Mesendoderm (in vitro differentiated cells): Measurements from ENCODE around the gene TAPBP.

ENCODE experiments used
- DNase-seq: peaks from one replicate; pipeline ENCODE4 v3.0.0; 2013
- H2AK5ac ChIP-seq: 2 replicates; pipeline ENCODE4 v1.6.1; 2013; ENCODE audit warnings: low read length, inconsistent platforms
- H2BK120ac ChIP-seq: 2 replicates; pipeline ENCODE4 v1.6.1; 2013; ENCODE audit warnings: low read depth, mild to moderate bottlenecking, low read length, moderate library complexity, mixed read lengths
- H2BK15ac ChIP-seq: replicated peaks from 2 replicates; pipeline ENCODE4 v1.6.1; 2013; ENCODE audit warnings: low read depth, mild to moderate bottlenecking, moderate library complexity
- H2BK5ac ChIP-seq: 2 replicates; pipeline ENCODE4 v1.6.1; 2013; ENCODE audit warnings: low read length, inconsistent platforms
- H3K18ac ChIP-seq: 2 replicates; pipeline ENCODE4 v1.6.1; 2013; ENCODE audit warnings: mild to moderate bottlenecking, low read length, mixed read lengths
- H3K23ac ChIP-seq: one replicate; pipeline ENCODE4 v1.6.1; 2013; ENCODE audit warnings: low read length
- H3K27ac ChIP-seq: 2 replicates; pipeline ENCODE4 v1.5.1; 2013; ENCODE audit warnings: low read depth, mild to moderate bottlenecking, inconsistent platforms, low read length, moderate library complexity
- H3K27me3 ChIP-seq: 2 replicates; pipeline ENCODE4 v1.6.1; 2013; ENCODE audit warnings: low read length, control low read depth, mild to moderate bottlenecking, inconsistent platforms; ENCODE audit not compliant: insufficient read depth, poor library complexity
- H3K36me3 ChIP-seq: 2 replicates; pipeline ENCODE4 v1.6.1; 2013; ENCODE audit warnings: low read length, inconsistent platforms; ENCODE audit not compliant: control insufficient read depth, insufficient read depth
- H3K4ac ChIP-seq: one replicate; pipeline ENCODE4 v1.6.1; 2013; ENCODE audit warnings: low read depth, mild to moderate bottlenecking, low read length, moderate library complexity
- H3K4me1 ChIP-seq: 2 replicates; pipeline ENCODE4 v1.6.1; 2013; ENCODE audit warnings: low read depth, low read length, inconsistent platforms; ENCODE audit not compliant: control insufficient read depth
- H3K4me2 ChIP-seq: 2 replicates; pipeline ENCODE4 v1.6.1; 2013; ENCODE audit warnings: low read length
- H3K4me3 ChIP-seq: 2 replicates; pipeline ENCODE4 v1.5.1; 2013; ENCODE audit warnings: mild to moderate bottlenecking, low read length
- H3K56ac ChIP-seq: one replicate; pipeline ENCODE4 v1.6.1; 2013; ENCODE audit warnings: low read length
- H3K79me1 ChIP-seq: 2 replicates; pipeline ENCODE4 v1.6.1; 2013; ENCODE audit warnings: low read length, inconsistent platforms
- H3K79me2 ChIP-seq: 2 replicates; pipeline ENCODE4 v1.6.1; 2013; ENCODE audit warnings: mild to moderate bottlenecking, low read length; ENCODE audit not compliant: control insufficient read depth, insufficient read depth
- H3K9ac ChIP-seq: 2 replicates; pipeline ENCODE4 v1.6.1; 2013; ENCODE audit warnings: low read length, inconsistent platforms
- H4K5ac ChIP-seq: one replicate; pipeline ENCODE4 v1.6.1; 2013; ENCODE audit warnings: low read length
- H4K8ac ChIP-seq: one replicate; pipeline ENCODE4 v1.6.1; 2013; ENCODE audit warnings: low read depth, mild to moderate bottlenecking, control low read depth, low read length, moderate library complexity
- WGBS: extraction: QIAGEN DNeasy Blood & Tissue Kit; methylation state at CpG from one replicate; pipeline ENCODE4 v1.1.7; 2013; ENCODE audit warnings: low lambda C conversion rate, missing lambda C conversion rate; ENCODE audit not compliant: insufficient coverage; ENCODE audit errors: extremely low coverage; 5-methylcytosine and 5-hydroxymethylcytosine counted together

TAPBP gene

DNA sequence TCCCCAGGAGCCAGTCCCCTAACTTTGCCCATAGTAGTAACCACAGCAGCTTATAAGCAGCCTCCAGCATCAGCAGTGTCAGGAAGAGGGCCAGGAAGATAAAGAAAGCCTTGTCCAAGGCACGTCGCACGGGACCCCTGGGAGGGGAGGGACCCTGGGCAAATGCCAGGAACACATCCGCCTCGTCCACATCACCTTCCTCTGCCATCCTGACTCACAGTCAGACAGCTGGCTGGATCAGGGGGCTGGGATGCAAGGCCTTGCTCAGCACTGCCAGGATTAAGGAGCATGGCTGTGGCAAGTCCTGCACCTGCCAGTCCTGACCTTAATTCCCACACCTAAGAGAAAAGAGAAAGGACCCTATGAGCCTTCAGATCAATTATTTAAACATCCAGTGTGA is 15.2 kb upstream of the TAPBP start:
- no peak for DNase-seq
- Histone ChIP-seq H2BK120ac (no peak overlapping the region), H4K5ac (no peak overlapping the region), H3K36me3 (no peaks in the 10 kb centered on the region), H3K18ac (no peak overlapping the region), H3K56ac (no peak overlapping the region), H3K23ac (no peak overlapping the region), H3K4ac (no peak overlapping the region), H3K27me3 (no peaks in the 10 kb centered on the region), H3K27ac (no peak overlapping the region), H2BK5ac (no peak overlapping the region), H2BK15ac (no peak overlapping the region), H4K8ac (no peak overlapping the region), H3K79me1 (no peaks in the 10 kb centered on the region), H3K9ac (no peak overlapping the region), H3K4me3 (no peak overlapping the region), H3K4me2 (no peak overlapping the region), H3K4me1 (peaks cover under 1% of the 10 kb centered on the region), H3K79me2 (no peaks in the 10 kb centered on the region), H2AK5ac (no peak overlapping the region)
- no CpG with 5 or more reads among the region's 5 CpGs for WGBS

DNA sequence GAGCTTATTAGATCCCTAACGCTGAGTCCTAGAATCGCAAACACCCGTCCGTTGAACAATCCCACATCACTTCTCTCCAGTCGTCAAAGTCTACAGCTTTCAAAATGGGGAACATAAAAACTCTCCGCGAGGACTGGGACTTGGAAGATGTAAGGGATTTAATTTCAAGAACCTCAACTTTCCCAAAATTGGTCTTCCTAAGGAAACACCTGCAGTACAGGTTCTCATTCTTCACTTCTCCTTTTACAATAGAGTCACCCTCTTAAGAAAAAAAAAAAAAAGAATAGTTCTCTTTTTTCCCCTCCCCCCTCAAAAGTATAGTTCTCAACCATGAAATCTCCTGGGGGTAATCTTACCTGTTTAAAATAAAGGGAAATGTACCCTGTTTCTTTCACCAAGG is 10.2 kb upstream of the TAPBP start:
- no peak overlapping the region for H3K18ac ChIP-seq
- peaks cover 7% of the 10 kb centered on the region for H3K79me1 ChIP-seq
- peaks cover 9% of the 10 kb centered on the region for H3K4me1 ChIP-seq
- no peak overlapping the region for H2AK5ac ChIP-seq
- no peak overlapping the region for H3K27ac ChIP-seq
- H3K27me3 ChIP-seq, result no peaks in the 10 kb centered on the region
- no peak overlapping the region for H3K4me3 ChIP-seq
- no peak overlapping the region for H4K5ac ChIP-seq
- no peak overlapping the region for H3K4ac ChIP-seq
- H4K8ac ChIP-seq, result no peak overlapping the region
- H3K23ac ChIP-seq, result no peak overlapping the region
- H2BK120ac ChIP-seq, result no peak overlapping the region
- H3K36me3 ChIP-seq, result peaks cover 5% of the 10 kb centered on the region
- WGBS, result no CpG with 5 or more reads among the region's 7 CpGs
- peaks cover 26% of the 10 kb centered on the region for H3K79me2 ChIP-seq
- DNase-seq, result no peak
- no peak overlapping the region for H2BK15ac ChIP-seq
- peak overlapping the region; percentile 64 for H3K9ac ChIP-seq
- peak overlapping the region; percentile 44 for H3K4me2 ChIP-seq
- no peak overlapping the region for H2BK5ac ChIP-seq
- peak overlapping the region; percentile 75 for H3K56ac ChIP-seq

DNA sequence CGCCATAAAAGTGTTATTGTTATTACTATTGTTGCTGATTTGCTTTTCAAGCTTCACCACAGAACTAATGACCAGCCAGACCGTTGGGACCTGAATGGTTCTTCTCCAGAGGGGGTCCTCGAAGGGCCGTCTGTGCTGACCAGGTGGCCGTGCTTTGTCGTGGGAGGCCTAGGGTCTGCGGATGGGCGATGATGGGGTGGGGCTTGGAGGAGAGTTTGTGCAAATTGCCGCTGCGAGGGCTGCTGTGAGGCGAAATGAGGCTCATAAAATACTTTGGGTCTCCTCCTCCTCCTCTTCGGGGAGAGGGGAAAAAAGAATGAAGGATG is 9.7 kb upstream of the TAPBP start:
- DNase-seq, result no peak
- WGBS, result no CpG with 5 or more reads among the region's 12 CpGs

DNA sequence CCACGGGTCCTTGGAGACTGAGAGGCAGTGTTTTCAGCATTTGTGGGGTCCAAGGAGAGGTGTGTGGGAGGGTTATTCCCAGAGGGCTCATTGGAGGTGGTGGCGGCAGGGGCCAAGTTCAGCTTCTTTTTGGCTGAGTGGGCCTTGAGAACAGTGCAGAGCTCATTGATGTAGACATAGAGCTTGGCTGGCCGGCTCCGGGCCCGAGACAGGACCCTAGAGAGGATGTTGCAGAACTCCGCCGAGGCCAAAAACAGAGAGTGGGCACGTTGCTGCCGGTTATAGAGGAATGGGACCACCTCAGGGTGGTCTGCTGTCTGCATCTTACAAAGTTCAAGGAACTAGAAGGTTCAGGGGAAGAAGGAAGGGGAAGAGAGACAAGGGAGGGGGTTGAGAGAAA is 7.3 kb upstream of the TAPBP start:
- H2BK120ac ChIP-seq, result no peak overlapping the region
- H2AK5ac ChIP-seq, result no peak overlapping the region
- no peak overlapping the region for H3K4ac ChIP-seq
- peak overlapping the region; percentile 87 for H3K9ac ChIP-seq
- WGBS, result no CpG with 5 or more reads among the region's 9 CpGs
- peak overlapping the region; percentile 99 for H3K56ac ChIP-seq
- H3K4me2 ChIP-seq, result peak overlapping the region; percentile 97
- H3K23ac ChIP-seq, result no peak overlapping the region
- no peak overlapping the region for H4K8ac ChIP-seq
- no peak overlapping the region for H2BK15ac ChIP-seq
- no peak overlapping the region for H3K18ac ChIP-seq
- H3K27me3 ChIP-seq, result no peaks in the 10 kb centered on the region
- H2BK5ac ChIP-seq, result no peak overlapping the region
- DNase-seq, result no peak
- peaks cover 5% of the 10 kb centered on the region for H3K36me3 ChIP-seq
- peak overlapping the region; percentile 48 for H3K27ac ChIP-seq
- H3K79me2 ChIP-seq, result peaks cover 26% of the 10 kb centered on the region
- no peak overlapping the region for H4K5ac ChIP-seq
- H3K4me3 ChIP-seq, result no peak overlapping the region
- peaks cover 7% of the 10 kb centered on the region for H3K79me1 ChIP-seq
- peaks cover 9% of the 10 kb centered on the region for H3K4me1 ChIP-seq

More for the DNA sequence above, 9.7 kb upstream of the TAPBP start:
- H3K18ac ChIP-seq, result no peak overlapping the region
- H3K4me1 ChIP-seq, result peaks cover 9% of the 10 kb centered on the region
- no peak overlapping the region for H3K4ac ChIP-seq
- peaks cover 26% of the 10 kb centered on the region for H3K79me2 ChIP-seq
- H2AK5ac ChIP-seq, result no peak overlapping the region
- no peak overlapping the region for H2BK15ac ChIP-seq
- no peak overlapping the region for H2BK5ac ChIP-seq
- no peak overlapping the region for H3K23ac ChIP-seq
- peak overlapping the region; percentile 43 for H3K4me3 ChIP-seq
- no peaks in the 10 kb centered on the region for H3K27me3 ChIP-seq
- peaks cover 5% of the 10 kb centered on the region for H3K36me3 ChIP-seq
- peaks cover 7% of the 10 kb centered on the region for H3K79me1 ChIP-seq
- H3K56ac ChIP-seq, result peak overlapping the region; percentile 75
- peak overlapping the region; percentile 64 for H3K9ac ChIP-seq
- no peak overlapping the region for H4K5ac ChIP-seq
- H3K4me2 ChIP-seq, result peak overlapping the region; percentile 44
- no peak overlapping the region for H3K27ac ChIP-seq
- H4K8ac ChIP-seq, result no peak overlapping the region
- H2BK120ac ChIP-seq, result no peak overlapping the region

DNA sequence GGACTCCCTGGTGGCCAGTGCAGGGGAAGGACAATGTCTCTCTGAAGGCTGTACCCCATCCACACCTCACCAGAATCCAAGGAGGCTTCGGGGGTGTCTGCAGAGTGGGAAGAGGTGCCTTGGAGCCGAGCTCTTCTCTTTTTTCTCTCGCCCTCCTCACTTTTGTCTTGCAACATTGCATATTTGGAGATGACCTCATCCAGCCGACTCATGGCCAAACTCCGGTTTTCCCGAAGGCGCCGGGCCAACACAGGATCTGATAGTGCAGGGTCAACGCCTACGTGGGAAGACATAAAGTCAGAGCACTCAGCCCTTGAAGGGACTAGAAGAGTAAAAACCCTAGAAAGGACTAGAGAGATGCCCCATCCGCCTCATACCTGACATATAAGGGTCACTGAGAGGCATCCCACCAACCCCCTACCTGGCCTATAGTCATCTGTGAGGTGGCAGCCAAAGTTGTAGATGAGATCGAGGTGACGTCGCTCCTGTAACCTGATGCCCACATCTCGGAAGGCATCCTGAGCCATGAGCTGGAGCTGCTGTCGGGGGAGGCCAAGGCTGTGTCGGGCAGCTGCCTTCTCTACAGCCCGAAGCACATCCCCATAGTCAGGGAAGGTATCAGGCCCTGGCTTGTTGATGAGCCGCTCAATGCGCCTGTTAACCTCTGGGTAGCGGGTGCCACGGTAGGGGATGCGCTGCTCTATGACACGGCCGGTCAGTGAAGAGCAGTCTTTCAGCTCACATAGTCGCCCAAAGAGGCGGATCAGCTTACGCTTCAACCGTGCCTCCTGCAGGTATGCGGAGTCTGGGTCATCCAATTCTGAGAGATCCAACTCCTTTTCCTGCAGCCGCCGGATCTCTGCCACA is 6.7 kb upstream of the TAPBP start:
- Histone ChIP-seq H2BK5ac (no peak overlapping the region), H2BK120ac (no peak overlapping the region), H2AK5ac (no peak overlapping the region), H3K4me1 (peaks cover 9% of the 10 kb centered on the region), H2BK15ac (no peak overlapping the region), H3K27ac (peak overlapping the region; percentile 48), H3K27me3 (no peaks in the 10 kb centered on the region), H3K9ac (peak overlapping the region; percentile 87), H3K4me3 (no peak overlapping the region), H3K4me2 (peak overlapping the region; percentile 3), H3K23ac (no peak overlapping the region), H3K36me3 (peaks cover 5% of the 10 kb centered on the region), H3K4ac (no peak overlapping the region), H3K79me1 (peaks cover 7% of the 10 kb centered on the region), H3K79me2 (peaks cover 26% of the 10 kb centered on the region), H3K56ac (peak overlapping the region; percentile 99), H3K18ac (no peak overlapping the region), H4K8ac (no peak overlapping the region), H4K5ac (no peak overlapping the region)
- peak; percentile 91 for DNase-seq
- WGBS, result no CpG with 5 or more reads among the region's 32 CpGs

DNA sequence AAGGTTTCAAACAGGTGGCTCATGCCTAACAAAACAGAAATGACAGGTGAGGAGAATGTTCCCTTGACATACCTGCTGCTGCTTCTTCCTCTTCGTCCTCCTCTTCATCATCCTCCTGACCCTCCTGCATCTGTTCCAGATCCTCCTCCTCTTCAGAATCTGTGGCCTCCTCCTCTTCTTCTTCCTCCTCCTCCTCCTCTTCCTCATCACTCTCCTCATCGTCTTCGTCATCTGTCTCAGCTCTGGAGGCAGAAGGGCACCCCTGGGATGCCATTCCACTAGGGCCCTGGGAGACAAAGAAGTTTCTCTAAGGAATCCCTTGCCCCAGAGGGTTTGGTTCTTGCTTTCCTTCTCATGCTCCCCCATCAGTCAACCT is 6.0 kb upstream of the TAPBP start:
- Histone ChIP-seq H3K4me3 (no peak overlapping the region), H4K8ac (no peak overlapping the region), H3K27me3 (no peaks in the 10 kb centered on the region), H3K4me2 (no peak overlapping the region), H3K79me2 (peaks cover 26% of the 10 kb centered on the region), H3K36me3 (peaks cover 5% of the 10 kb centered on the region), H3K79me1 (peaks cover 7% of the 10 kb centered on the region), H3K18ac (no peak overlapping the region), H3K4ac (no peak overlapping the region), H4K5ac (no peak overlapping the region), H2BK5ac (no peak overlapping the region), H2BK120ac (no peak overlapping the region), H3K56ac (no peak overlapping the region), H2BK15ac (no peak overlapping the region), H3K27ac (no peak overlapping the region), H3K9ac (no peak overlapping the region), H2AK5ac (no peak overlapping the region), H3K4me1 (peaks cover 9% of the 10 kb centered on the region), H3K23ac (no peak overlapping the region)
- DNase-seq, result no peak
- no CpG with 5 or more reads among the region's 3 CpGs for WGBS
